ENCODE data around the gene FOXP1.

The FOXP1 gene

GRCh38 chr3:71268462-71268999 lies 315.0 kb downstream of the FOXP1 start:
- in situ Hi-C loops (cut with HindIII; ENCODE audit: low sequenced_read_pairs): no loop called here
- DNase-seq (ENCODE audit: low read depth, low spot score): no peak
- no peak overlapping the region for H3K4me3 ChIP-seq (ENCODE audit: low read depth, low read length)
- TF ChIP-seq, protein P1, sequence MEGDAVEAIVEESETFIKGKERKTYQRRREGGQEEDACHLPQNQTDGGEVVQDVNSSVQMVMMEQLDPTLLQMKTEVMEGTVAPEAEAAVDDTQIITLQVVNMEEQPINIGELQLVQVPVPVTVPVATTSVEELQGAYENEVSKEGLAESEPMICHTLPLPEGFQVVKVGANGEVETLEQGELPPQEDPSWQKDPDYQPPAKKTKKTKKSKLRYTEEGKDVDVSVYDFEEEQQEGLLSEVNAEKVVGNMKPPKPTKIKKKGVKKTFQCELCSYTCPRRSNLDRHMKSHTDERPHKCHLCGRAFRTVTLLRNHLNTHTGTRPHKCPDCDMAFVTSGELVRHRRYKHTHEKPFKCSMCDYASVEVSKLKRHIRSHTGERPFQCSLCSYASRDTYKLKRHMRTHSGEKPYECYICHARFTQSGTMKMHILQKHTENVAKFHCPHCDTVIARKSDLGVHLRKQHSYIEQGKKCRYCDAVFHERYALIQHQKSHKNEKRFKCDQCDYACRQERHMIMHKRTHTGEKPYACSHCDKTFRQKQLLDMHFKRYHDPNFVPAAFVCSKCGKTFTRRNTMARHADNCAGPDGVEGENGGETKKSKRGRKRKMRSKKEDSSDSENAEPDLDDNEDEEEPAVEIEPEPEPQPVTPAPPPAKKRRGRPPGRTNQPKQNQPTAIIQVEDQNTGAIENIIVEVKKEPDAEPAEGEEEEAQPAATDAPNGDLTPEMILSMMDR (IDR thresholded peaks at IDR 0.05; ENCODE audit: low read depth, low read length): no peak

DNA sequence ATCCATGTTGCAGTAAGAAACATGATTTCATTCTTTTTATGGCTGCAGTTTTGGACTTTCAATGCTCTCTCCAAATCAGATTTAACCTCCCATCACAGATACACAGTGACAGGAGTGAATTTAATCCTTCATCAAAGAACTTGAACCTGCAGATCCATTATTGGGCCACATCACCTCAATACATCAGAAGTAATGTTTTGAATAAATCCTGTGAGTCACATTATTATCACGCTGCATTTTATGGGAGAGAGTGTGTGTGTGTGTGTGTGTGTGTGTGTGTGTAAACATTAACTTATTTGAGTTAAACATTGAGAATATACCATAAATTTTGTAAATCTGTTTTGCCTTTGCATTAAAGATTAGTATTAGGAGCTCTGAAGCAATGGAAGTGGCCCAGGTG lies 316.7 kb downstream of the FOXP1 start:
- TF ChIP-seq, protein P1 (IDR thresholded peaks at IDR 0.05; ENCODE audit: low read depth, low read length): no peak
- DNase-seq (ENCODE audit: low read depth, low spot score): no peak
- no peak overlapping the region for H3K4me3 ChIP-seq (ENCODE audit: low read depth, low read length)
- in situ Hi-C loops (cut with HindIII; ENCODE audit: low sequenced_read_pairs): no loop called here

DNA sequence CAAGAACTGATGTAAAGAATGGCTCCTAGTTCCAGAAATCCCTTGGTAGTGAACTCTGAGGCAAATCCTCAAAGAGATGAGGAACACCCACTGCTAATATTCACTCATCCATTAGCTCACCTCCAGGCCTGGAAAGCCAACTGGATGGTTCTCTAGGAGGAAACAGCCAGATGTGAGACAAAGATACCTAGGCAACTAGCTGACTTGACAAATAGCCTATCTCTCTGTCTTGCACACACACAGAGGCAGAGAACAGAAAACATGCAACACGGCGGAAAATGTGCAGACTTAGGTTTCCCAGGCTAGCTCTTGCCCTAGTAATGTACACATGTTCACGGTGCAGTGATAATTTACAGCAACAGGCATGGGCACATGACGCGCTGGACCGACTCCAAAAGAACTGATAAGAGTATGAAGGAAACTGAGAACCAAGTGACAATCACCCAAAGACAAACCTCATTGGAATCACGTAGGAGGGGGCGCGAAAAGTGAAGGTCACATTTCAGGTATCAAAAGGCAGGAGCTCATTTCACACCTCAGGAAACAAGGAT lies 318.1 kb downstream of the FOXP1 start:
- TF ChIP-seq, protein P1 (IDR thresholded peaks at IDR 0.05; ENCODE audit: low read depth, low read length): no peak
- H3K4me3 ChIP-seq (ENCODE audit: low read depth, low read length): no peak overlapping the region
- in situ Hi-C loops (cut with HindIII; ENCODE audit: low sequenced_read_pairs): no loop called here
- DNase-seq (ENCODE audit: low read depth, low spot score): no peak

DNA sequence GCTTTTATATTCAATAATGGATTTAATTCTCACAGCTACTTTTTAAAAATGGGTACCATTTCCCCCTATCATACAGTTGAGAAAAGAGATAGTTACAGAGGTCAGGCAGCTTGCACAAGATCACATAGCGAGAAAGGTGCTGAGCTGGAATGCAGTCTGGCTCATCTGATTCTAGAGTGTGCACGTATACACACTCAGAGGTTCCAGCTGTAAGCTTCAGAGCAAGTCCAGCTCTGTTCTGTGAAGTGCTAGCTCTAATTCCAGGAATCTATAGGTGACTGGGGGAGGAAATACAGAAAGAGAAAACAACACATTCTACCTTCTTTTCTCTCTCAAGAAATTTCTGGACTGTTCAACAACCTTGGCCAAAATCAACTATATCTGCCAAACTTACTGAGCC lies 318.7 kb downstream of the FOXP1 start:
- H3K4me3 ChIP-seq (ENCODE audit: low read depth, low read length): no peak overlapping the region
- no peak for DNase-seq (ENCODE audit: low read depth, low spot score)
- TF ChIP-seq, protein P1 (IDR thresholded peaks at IDR 0.05; ENCODE audit: low read depth, low read length): no peak
- in situ Hi-C loops (cut with HindIII; ENCODE audit: low sequenced_read_pairs): no loop called here

DNA sequence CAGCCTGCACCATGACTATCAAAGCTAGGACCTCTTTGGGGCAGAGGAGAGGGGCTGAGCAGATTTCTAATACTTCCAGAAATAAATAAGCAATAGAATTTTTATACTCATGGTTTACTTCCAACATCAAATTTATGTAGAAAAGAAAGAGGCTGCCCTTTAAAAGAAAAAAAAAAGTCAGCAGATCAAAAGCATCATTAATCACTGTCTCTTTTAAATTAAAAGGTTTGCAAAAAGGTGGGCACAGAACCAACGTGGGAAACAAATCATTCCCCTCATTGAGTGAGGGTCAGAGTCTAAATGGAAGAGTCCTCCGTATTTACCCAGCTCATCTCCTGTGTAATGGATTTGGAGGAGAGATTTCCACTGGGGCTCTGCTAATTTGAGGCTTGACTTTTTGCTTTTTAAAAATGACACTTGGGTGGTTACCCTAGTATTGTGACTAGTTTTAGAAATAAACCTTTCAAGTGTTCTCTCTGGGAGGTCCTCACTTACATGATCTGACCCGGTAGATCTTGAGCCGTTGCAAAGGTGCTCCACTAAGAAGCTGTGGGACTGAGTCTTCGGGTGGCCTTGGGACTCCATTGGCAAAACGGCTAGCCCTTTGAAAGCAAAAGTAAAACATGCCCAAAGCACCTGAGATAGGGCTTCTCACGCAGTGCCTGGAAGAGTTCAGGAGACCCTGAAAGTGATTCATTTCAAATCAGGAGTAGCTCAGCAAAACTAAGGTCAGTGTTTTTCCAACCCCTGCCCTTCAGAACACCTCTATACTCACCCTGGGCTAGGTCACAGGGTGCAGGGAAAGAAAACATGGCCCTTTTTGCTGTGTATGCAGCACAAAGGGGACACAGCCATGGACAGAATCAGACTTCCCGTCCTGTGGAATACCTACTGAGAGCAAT lies 320.9 kb downstream of the FOXP1 start:
- DNase-seq (ENCODE audit: low read depth, low spot score): no peak
- no peak overlapping the region for H3K4me3 ChIP-seq (ENCODE audit: low read depth, low read length)
- in situ Hi-C loops (cut with HindIII; ENCODE audit: low sequenced_read_pairs): no loop called here
- TF ChIP-seq, protein P1 (IDR thresholded peaks at IDR 0.05; ENCODE audit: low read depth, low read length): no peak

GRCh38 chr3:71260782-71261181 lies 322.7 kb downstream of the FOXP1 start:
- in situ Hi-C loops (cut with HindIII; ENCODE audit: low sequenced_read_pairs): no loop called here
- no peak for DNase-seq (ENCODE audit: low read depth, low spot score)
- TF ChIP-seq, protein P1 (IDR thresholded peaks at IDR 0.05; ENCODE audit: low read depth, low read length): no peak
- no peak overlapping the region for H3K4me3 ChIP-seq (ENCODE audit: low read depth, low read length)

Data from astrocyte of the spinal cord (primary cell).